HG03457 (cell line): ENCODE results near the gene KDM2A.
"Not testable (repeated sequence)": the region's sequence is repeated elsewhere in the genome, so short reads cannot be mapped to it uniquely, and the experiment has no call there.

Experiments
- ATAC-seq: cut with Tn5 transposase; IDR thresholded peaks from one replicate; pipeline ENCODE4 v1.9.1; 2021; ENCODE audit warnings: moderate number of reproducible peaks; ENCODE audit not compliant: unreplicated experiment

The KDM2A gene

GRCh38 chr11:67117672-67118180, 1.3 kb upstream of the KDM2A start:
- no peak for ATAC-seq

DNA sequence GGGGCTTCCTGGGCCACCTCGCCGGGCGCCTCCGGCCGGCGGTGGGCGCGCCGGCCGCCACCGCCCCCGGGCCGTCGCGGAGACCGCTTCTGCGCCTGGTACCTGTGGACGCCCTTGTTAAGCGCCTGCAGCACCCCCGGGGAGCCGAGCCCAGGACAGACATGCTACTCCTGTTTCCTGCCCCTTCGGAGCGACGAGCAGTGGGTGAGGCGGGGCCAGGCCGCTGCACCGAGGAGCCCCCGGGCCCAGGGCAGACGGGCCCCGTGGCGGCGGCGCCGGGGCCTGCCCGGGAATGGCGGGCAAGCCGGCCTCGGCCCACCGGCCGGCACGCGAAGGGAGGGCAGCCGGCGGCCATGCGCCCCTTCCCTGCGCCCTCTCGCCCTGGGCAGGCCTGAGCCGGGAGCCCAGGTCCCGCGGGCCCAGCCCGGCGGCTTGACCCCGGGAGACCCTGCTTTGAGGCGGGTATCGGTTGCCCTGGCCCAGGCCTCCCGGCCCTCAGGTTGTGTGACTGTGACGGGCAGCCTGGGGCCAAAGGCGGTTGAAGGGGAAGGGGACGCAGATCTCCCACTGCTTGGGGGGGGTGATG, 789 bp upstream of the KDM2A start:
- no peak for ATAC-seq

DNA sequence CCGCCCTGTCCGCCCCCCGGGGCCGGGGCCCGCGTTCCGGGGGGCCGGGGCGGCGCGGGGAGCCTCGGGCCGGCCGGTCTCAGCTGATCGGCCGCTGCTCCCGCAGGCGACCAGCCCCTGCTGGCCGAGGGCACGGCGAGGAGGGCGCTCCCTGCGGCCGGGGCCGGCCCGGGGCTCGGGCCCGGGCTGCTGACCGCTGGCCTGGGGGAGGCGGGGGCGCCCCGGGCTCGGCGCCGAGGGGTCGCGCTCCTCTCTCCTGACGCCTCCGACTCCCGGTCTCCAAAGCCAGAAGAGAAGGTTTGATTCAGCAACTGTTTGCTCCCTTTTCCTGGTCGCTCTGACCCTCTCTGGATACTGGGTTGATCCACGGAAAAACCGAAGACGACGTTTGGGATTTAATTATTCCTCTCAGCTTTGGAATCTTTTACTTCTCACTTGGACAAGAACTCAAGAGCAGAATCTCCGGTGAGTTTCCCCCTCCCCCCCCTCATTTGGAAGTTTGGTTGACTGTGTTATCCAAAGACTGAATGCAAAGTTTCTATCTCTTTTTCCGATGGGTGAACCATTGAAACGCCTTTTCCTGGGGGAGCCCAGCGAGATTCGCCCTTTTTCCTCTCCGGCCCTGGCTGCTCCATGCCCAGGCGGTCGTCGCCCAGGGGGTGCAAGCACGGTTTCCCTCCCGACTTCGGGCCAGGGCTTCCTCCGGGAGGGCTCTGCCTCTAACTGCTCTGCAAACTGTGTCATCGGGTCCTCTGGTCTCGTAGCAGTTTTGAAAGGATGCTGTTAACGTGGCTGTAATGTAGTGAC, 725 bp downstream of the KDM2A start:
- peak; percentile 22 for ATAC-seq

- ATAC-seq = no peak
Measured at GRCh38 chr11:67120456-67120855, 1.4 kb downstream of the KDM2A start.

DNA sequence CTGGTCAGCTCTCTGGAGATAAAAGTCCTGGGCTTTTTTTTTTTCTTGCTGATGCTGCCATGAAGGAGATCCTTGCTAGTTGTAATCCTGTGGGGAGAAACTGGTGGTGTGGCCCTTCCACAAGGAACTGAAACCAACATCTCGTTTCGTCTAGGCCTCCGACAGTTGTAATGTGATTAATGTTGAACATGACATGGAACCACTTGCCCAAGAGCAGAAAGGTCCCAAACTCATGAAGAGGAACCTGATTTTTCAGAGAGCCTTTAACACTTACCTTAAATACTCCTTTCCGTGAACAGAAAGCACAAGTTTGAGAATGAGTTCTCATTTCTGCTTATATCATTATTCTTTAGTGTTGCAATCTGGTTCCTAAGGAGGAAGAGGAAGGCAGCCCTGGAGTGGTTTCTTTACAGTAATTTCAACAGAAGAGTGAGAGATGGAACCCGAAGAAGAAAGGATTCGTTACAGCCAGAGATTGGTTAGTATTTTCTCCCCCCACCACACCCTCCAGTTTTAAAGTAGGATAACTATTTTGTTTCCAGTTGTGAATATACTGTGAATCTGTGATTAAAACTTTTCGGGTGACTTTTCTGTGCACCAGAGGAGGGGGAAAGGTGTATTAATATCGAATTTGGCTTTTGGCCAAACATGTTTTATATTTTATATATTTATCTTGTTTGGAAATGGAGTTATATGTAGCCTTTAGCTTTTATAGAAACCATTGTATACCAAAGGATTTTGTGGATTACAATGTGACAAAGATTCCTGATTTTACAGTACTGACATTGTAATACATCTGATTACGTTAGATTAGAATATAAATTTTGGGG, 2.0 kb downstream of the KDM2A start:
- no peak for ATAC-seq

DNA sequence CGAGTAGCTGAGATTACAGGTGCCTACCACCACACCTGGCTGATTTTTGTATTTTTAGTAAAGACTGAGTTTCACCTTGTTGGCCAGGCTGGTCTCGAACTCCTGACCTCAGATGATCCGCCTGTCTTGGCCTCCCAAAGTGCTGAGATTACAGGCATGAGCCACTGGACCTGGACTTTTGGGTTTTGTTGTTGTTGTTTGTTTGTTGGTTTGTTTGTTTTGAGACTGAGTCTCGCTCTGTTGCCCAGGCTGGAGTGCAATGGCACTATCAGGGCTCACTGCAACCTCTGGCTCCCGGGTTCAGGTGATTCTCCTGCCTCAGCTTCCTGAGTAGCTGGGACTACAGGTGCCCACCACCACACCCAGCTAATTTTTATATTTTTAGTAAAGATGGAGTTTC, 4.7 kb downstream of the KDM2A start:
- not testable (repeated sequence) for ATAC-seq

DNA sequence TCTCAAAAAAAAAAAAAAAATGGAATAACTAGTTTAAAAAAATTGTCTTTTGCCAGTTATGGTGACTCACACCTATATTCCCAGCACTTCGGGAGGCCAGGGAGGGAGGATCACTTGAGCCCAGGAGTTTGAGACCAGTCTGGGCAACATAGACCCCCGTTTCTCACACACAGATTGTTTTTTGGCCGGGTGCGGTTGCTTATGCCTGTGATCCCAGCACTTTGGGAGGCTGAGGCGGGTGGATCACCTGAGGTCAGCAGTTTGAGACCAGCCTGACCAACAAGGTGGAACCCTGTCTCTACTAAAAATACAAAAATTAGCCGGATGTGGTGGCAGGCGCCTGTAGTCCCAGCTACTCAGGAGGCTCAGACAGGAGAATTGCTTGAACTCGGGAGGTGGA, 7.2 kb downstream of the KDM2A start:
- not testable (repeated sequence) for ATAC-seq

DNA sequence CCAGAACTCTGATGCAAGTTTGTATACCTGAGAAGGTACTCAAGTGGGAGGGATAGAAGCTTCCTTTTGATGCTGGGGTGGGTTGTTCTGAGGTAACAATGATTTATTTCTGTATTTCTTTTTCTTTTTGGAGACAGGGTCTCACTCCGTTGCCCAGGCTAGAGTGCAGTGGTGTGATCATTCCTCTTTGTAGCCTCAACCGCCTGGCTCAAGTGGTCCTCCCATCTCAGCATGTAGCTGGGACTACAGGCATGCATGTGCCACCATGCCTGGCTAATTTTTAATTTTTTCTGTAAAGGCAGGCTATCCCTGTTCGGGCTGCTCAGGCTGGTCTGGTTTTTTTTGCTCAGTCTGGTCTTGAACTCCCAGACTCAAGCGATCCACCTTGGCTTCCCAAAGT, 7.9 kb downstream of the KDM2A start:
- ATAC-seq = no peak

DNA sequence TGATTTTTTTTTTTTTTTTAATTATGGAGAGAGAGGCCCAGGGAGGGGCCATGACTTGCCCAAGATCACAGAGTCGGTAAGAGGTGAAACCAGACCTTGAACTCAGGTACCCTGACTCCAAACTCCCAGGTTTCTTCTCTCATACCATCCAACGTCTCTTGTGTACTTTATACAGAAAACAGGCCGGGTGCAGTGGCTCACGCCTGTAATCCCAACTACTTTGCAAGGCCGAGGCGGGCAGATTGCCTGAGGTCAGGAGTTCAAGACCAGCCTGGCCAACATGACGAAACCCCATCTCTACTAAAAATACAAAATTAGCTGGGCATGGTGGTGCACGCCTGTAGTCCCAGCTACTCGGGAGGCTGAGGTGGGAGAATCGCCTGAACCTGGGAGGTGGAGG, 11.8 kb downstream of the KDM2A start:
- not testable (repeated sequence) for ATAC-seq

- no peak for ATAC-seq
Measured at GRCh38 chr11:67136156-67136555, 17.1 kb downstream of the KDM2A start.

DNA sequence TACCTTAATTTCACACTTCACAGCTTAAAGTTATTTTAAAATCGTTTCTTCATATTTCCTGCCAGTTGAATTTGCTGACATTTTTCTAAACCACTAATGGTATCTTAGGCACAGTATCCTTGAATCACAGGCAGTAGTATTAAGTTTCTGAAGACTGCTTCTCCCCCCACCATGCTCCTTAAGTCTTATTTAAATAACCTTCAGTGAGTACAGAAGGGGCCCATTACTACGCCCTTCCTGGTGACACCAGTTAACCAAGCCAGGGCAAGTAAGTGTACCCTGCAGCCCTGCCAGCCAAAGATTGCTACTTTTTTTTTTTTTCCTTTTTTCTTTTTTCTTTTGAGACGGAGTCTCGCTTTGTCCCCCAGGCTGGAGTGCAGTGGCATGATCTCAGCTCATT, 19.9 kb downstream of the KDM2A start:
- no peak for ATAC-seq

GRCh38 chr11:67146516-67147226, 27.6 kb downstream of the KDM2A start:
- no peak for ATAC-seq

- no peak for ATAC-seq
Measured at GRCh38 chr11:67153971-67154370, 34.9 kb downstream of the KDM2A start.

DNA sequence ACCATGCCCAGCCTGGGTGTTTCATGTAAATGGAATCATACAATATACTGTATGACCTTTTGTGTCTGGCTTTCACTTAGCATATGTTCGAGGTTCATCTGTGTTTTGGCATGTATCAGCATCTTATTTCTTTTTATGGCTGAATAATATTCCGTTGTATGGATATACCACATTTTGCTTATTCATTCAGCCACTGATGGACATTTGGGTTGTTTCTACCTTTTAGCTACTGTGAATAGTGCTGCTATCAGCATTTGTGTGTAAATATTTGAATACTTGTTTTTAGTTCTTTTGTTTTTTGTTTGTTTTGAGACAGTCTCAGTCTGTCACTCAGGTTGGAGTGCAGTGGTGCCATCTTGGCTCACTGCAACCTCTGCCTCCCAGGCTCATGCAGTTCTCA, 35.7 kb downstream of the KDM2A start:
- ATAC-seq = no peak

DNA sequence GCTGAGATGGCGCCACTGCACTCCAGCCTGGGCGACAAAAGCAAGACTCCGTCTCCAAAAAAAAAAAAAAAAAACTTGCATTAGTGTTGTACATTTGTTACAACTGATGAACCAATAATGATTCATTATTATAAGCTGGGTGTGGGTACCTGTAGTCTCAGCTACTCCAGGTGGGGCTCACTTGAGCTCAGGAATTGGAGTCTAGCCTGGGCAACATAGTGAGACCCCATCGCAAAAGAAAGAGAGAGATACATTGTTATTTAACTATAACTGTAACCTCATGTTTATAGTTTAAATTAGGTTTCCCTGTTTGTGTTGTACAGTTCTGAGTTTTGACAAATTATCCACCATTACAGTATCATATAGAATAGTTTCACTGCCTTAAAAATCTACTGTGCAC, 38.6 kb downstream of the KDM2A start:
- ATAC-seq = no peak

DNA sequence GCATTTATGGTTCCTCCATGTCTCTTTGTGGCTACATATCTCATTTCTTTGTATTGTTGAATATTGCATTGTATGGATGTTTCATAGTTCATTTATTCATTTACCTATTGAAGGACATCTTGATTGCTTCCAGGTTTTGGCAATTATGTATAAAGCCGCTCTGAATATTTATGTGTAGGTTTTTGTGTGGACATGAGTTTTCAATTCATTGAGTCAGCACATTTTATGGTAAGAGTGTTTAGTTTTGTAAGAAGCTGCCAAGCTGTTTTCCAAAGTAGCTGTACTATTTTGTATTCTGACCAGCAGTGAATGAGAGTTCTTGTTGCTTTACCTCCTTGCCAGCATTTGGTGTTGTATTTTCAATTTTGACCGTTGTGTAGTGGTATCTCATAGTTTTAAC, 39.2 kb downstream of the KDM2A start:
- no peak for ATAC-seq

GRCh38 chr11:67160045-67160444, 41.0 kb downstream of the KDM2A start:
- no peak for ATAC-seq

DNA sequence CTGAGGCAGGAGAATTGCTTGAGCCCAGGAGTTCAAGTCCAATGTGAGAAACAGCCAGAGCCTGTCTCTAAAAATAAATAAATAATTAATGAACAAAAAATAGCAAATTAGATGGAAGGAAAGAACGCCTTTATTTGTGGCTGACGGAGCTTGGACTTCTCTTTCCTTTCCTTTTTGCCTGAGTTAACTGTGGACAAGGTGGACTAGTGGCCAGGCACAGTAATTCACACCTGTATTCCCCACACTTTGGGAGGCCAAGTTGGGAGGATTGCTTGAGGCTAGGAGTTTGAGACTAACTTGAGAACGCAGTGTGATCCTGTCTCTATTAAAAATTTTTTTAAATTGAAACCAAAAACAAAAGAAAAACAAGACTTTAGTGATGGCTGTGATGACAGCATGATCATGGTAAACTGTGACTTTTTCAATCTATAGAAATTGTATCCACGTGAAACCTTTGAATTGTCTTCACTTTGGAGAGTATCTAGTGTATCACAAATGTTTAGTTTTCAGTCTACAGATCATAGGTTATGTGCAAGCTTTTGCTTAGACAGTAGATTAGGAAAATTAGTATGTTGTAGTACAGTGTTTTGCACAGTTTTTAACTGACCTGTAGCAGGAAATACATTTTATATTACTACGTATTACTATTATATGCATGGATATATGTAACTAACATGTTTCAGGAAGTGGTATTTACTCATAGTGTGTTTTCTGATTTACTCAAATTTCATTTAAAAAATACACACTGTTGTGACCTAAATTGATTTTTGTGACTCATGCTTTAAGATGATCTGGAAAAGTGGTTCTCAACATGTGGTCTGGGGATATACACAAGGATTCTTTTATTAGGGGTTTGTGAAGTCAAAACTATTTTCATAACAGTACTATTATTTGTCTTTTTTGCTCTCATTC, 42.1 kb downstream of the KDM2A start:
- no peak for ATAC-seq

- ATAC-seq = no peak
Measured at GRCh38 chr11:67163006-67163405, 43.9 kb downstream of the KDM2A start.

- no peak for ATAC-seq
Measured at GRCh38 chr11:67165623-67166022, 46.6 kb downstream of the KDM2A start.
